IMR-90 (cell line): ENCODE results near the gene KIRREL1. TPM values are rescaled to one million over a fixed set of nuclear protein-coding genes. Genes with fewer than 3 reads are reported as not detected.

Experiments
- polyA plus RNA-seq, 3 experiments: library from polyadenylated mRNA; depleted of rRNA; stranded (reverse); fragments of >200 nt; gene quantifications; 2 replicates each; pipeline ENCODE4 v1.2.3, GENCODE V29; 2012; ENCODE audit warnings: low replicate concordance in 1 of 3
- total RNA-seq: library from RNA; depleted of rRNA; stranded (reverse); fragments of >200 nt; gene quantifications from 2 replicates; pipeline ENCODE4 v1.2.3, GENCODE V29; 2012; rRNA removed

KIRREL1 gene
- total and polyA plus RNA-seq, 2 of the 4 experiments (the other 2 are of a cell fraction), result 58.1 to 64.7 TPM

Other genes with a start within 250 kb of the KIRREL1 start
- not detected in 2 replicates for gene FCRL2, start 216.5 kb upstream of the KIRREL1 start, total RNA-seq
- gene FCRL2, start 216.5 kb upstream of the KIRREL1 start, polyA plus RNA-seq (2012; rRNA removed), result not detected in 2 replicates
- not detected in 2 replicates for gene FCRL1, start 173.5 kb upstream of the KIRREL1 start, total RNA-seq
- gene FCRL1, start 173.5 kb upstream of the KIRREL1 start, polyA plus RNA-seq (2012; rRNA removed), result not detected in 2 replicates
- not detected in 2 replicates for gene CD5L, start 151.8 kb upstream of the KIRREL1 start, total RNA-seq
- gene CD5L, start 151.8 kb upstream of the KIRREL1 start, polyA plus RNA-seq (2012; rRNA removed), result not detected in 2 replicates
- gene CD1D, start 187.2 kb downstream of the KIRREL1 start, total RNA-seq, result not detected in 2 replicates
- not detected in 2 replicates for gene CD1D, start 187.2 kb downstream of the KIRREL1 start, polyA plus RNA-seq (2012; rRNA removed)